CD4-positive, alpha-beta T cell treated with Interleukin-6 at 100 ng/mL for 8 hours (primary cell): ENCODE measurements around the gene ERC2.

Experiments
- DNase-seq: peaks from one replicate; pipeline ENCODE4 v3.0.0-alpha.2; 2020; ENCODE audit warnings: mixed read lengths, low spot score

ERC2 gene

GRCh38 chr3:55790596-55791350, 677.5 kb downstream of the ERC2 start:
- DNase-seq: no peak

DNA sequence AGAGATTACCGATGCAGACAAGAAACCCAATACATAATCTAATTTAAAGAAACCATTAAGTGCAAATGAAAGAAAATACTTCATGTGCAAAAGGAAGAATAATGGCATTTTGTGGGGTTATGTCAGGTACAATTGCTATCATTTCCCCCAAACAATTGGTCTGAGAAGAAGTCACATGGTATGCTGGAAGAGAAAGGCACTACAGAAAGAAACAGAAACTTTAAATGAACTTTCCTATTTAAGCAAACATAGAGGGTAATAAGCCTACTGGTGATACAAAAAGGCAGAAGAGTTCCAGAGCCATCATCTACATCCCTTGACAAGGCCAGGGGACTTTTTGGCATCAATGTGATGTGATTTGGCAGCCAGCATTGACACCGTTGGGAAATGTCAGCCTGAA, 678.8 kb downstream of the ERC2 start:
- no peak for DNase-seq

DNA sequence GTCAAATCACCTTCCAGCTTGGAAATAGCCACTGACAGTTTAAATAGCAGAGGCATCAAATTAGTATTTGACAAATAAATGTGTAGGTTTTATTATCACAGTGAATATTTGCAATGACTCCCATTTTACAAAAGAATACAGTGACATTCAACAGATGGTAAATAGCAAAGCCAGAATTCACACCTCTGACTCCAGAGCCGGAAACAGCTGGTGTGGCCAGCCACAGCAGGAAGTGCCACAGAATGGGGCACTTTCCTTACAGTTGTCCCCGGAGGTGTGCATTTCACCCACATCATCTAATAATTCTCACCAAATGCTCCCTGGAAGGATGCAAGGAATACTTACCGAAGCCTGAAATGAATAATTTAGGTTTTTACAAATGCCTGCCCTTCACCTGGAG, 685.5 kb downstream of the ERC2 start:
- DNase-seq: no peak

DNA sequence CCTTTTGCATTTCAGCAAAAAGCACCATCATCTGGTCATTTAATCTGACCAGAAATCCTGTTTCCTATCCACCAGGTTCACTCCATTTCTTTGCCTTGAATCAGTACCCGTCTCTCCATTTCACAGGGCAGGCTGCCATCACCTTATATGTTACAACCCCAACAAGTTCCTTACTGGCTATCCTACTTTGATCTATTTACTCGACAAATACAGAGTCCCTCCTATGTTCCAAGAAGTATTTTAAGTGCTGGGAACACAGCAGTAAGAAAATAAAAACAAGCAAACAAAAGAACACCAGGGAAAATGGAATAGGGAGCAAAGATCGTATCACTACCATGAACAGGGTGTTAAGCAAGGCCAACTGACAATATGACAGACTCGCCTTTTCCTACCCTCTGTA, 685.9 kb downstream of the ERC2 start:
- no peak for DNase-seq

DNA sequence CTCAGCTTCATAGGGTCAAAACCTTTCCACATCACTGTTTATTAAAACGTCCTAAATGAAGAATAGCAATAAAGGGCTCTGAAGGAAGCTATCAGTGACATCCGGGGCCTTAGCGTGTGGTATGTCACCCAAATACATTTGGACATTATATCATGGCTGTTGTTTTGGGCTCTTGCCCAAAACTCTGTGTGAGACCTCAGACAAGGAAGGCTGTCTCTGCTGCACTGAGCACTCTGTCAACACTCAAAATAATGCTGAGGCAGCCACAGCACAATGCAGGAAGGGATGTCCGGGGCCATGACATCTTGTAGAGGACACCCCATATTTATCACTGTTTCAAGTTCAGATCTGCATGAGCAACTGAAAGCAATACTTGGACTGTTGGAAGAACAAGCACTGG, 687.4 kb downstream of the ERC2 start:
- no peak for DNase-seq

DNA sequence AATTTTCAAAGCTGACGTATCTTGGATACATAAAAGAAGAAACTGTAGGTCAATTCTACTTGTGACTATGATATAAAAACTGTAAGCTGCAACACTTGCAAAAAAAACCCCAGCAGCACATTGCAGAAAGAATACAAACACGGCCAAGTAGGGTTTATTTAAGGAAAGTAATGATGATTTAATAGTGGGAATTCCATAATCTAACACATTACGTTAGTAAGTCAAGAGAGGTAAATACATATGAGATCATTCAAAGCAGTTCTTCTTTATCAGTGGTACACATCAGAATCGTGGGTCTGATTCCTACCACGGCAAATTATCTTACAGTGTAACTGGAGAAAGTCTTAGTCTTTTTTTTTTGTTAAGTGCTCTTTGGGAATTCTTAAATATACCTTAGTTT, 688.7 kb downstream of the ERC2 start:
- no peak for DNase-seq

DNA sequence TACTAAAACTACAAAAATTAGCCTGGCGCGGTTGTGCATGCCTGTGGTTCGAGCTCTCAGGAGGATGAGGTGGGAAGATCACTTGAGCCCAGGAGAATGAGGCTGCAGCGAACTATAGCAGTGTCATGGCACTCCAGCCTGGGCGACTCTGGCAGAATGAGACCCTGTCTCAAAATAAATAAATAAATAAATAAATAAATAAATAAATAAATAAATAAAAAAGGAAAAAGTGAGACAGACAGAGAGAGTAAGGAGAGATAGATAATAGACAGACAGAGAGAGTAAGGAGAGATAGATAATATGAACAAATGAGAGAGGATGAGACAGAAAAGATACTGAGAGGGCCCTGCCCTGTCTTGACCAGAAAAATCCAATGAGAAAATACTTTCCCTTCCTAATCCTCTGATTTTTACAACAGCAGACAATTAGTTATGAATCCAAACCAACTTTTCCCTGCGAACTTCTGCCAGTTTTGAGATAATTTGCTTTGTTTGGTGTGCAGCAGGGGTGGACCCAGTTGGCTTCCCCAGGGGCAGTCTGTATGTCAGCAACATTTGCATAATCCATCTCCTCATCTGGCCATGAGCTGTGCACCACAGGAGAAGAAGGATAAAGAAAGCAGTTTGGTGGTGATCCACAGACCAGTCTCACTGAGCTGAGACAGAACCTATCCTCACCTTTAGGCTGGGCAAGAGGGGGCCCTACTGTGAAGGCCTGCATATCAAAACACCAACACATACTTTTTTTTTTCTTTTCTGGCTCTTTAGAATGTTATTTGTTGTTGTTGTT, 692.7 kb downstream of the ERC2 start:
- DNase-seq: no peak

DNA sequence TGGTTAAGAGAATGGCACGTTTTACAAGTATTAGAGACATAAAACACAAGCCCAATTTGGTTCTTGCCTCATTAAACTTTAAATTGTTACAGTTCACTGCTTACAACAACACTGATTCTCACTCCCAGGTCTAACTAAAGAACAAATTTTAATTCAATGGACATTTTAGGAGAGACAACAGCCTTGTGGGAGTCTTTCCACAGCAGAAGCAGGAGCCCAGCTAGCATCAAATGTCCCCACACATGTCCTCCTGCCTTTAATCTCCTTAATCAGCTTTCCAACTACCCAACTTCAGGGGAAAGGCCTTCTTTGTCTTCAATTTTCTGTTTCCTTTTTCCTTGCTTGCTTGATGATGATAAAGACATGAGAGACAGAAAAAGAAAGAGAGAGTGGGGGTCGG, 693.4 kb downstream of the ERC2 start:
- DNase-seq: no peak

DNA sequence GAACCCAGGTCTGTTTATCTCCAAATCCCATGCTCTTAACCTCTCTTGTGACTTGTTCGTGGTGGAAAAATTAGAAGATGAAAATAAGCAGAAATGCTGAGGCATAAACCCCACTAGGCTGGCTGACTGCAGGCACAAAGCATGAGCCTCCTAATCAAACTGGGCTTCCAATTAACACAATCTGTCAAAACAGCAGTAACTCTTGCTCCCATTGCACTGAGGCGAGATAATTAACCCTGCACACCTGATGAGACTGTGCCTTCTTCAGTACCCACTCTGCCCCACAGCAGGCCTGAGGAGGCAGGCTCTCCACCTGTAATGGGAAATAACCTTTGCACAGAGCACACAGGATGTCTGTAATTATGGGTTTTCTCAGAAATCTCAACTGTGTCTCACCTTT, 696.8 kb downstream of the ERC2 start:
- no peak for DNase-seq

DNA sequence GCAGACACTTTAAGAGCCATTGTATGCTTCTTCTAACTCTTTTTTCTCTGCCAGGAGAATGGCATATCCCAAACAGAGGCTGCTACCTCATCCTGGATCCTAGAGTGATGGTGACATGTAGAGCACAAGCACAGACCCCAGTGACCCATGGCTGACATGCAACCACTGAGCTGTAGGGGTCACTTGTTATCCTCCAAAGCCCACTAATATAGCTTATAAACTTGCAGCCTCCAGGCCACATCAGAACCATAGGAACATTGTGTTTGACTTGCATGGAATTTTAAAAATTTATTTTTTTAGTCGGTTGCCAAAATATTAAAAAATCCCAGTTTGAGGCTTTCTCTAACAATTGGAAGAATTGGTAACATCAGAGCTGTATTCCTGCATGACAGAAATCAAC, 698.2 kb downstream of the ERC2 start:
- DNase-seq: no peak

DNA sequence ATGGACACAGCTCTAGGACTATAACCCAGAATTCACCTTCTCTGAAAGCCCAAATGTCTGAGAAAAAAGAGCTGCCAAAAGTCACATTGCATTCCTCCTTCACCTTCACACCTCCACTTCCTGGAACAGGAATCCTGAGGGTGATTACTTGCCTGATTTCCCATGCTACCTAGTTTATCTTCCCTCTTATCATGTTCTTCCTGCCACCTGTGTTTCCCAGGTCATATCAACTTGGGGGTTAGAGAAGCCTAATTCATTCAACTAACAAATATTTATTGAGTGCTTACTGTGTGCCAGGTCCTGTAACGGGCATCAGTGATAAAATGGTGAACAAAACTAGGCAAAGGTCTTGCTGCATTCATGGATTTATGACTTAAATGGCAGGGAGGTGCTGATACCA, 701.5 kb downstream of the ERC2 start:
- DNase-seq: no peak

DNA sequence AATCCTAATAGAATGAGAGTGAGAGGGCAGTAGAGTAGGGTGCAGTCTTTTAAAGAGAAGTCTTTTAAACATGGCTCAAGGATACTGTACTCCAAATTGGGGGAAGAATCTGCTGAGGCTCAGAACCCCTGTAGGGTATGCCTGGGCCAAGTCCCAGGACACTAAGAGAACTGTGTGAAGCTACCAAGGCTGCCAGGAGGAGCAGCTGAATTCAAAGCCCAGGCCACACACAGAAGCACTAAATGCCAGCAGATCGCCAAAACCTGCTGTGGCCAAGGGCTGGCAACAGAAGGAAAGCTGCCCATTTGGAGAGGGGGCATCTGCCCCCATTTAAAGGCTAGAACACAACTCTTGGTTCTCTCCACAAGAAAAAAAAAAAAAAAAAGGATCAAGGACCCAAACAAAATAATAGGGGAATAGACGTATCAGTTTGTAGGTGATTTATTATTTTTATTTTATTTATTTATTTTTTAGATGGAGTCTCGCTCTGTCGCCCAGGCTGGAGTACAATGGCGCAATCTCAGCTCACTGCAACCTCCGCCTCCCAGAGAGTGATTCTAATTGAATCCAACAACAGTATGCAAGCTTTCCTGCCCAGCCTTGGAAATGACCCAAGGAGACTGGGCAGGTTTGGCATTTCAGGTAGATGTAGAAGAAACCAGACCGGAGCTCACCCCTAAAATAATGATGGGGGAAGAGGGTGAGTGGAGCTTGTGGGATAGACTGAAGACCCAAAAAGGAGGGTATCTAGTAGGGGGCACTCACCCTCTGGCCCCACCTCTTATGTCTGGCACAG, 702.2 kb downstream of the ERC2 start:
- DNase-seq: no peak

- DNase-seq: no peak
Measured at GRCh38 chr3:55765398-55765797, 702.9 kb downstream of the ERC2 start.

DNA sequence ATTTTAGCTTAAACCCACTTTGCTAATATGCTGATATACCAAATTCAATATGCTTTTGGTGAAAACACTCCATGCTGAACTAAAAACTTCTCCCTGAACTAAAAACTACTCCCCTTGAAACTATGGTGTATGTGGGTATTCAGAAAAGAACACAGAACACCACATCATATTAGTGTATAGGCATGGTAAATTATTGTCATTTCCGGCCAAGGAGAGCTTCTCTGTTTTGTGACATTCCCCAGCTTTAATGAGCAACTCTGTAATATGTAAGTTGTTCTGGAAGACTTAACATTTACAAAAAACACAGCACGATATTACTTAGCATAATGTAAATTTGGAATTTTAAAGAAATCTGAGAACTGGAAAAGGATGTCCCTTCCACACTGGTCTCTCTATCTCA, 711.3 kb downstream of the ERC2 start:
- no peak for DNase-seq

GRCh38 chr3:55755516-55756205, 712.6 kb downstream of the ERC2 start:
- no peak for DNase-seq

- DNase-seq: no peak
Measured at GRCh38 chr3:55752911-55753310, 715.4 kb downstream of the ERC2 start.

DNA sequence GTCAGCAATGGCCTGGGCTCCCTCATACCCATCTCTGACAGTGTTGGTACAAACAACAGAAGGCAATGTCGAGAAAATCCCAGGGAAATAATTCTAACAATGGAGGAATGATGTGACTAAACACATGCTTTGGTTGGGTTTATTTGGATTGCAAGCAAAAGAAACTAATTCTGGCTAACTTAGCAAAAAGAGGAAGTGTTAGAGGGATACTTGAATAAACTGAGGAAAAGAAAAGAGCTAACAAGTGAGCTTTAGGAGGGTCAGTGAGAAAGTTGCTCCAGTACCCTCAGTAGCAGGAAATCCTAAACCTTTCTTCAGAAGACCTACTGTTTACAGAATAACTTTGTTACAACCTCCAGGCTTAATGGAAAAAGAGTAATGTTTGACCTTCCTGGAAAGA, 716.5 kb downstream of the ERC2 start:
- no peak for DNase-seq

DNA sequence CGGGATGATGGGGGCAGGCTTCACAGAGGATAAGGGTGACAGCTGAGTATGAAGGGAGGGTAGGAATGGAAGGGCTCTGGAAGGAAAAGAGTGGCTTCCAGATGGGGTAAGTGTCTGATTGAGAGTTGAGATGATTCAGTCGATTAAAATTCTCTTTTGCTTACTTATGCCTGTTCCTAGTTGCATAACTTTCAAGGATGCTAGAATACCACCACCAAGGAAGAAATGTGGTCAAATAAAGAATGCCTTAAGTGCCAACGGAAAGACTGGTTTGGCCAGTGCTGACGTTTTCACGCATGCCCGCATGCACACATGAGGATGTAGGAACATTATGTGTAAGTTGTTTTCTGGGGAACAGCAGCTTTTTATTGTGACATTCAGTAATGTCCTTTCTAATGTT, 717.7 kb downstream of the ERC2 start:
- no peak for DNase-seq

GRCh38 chr3:55749036-55749435, 719.2 kb downstream of the ERC2 start:
- DNase-seq: no peak

DNA sequence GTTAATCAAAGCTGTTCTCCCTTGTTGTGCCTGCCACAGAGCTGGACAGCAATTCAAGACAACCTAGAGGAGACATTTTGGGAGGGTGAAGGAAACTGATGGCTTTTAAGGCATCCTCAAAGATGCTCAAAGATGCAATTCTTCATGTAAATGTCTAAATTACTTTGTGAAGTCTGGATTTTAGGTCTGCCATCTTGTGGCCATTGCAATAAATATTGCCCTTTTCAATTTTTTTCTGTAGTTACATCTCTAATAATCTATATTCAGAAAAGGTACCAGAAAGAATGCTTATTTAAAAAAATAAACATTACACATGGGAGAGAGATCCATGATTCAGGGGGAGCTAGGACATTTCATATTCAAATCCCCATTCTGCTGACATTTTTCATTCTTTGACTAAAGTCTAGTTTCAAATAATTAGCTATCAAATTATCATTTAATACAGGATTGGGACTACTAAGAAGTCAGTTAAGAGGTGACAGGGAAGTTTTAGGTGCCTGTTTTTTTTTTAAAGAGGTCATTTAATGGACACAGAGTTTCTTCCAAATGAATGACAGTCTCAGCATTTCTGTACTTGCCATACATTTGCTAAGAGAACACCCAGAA, 721.4 kb downstream of the ERC2 start:
- DNase-seq: no peak

GRCh38 chr3:55742832-55743136, 725.5 kb downstream of the ERC2 start:
- DNase-seq: no peak
